ENCODE data around the gene REXO4.

DNA sequence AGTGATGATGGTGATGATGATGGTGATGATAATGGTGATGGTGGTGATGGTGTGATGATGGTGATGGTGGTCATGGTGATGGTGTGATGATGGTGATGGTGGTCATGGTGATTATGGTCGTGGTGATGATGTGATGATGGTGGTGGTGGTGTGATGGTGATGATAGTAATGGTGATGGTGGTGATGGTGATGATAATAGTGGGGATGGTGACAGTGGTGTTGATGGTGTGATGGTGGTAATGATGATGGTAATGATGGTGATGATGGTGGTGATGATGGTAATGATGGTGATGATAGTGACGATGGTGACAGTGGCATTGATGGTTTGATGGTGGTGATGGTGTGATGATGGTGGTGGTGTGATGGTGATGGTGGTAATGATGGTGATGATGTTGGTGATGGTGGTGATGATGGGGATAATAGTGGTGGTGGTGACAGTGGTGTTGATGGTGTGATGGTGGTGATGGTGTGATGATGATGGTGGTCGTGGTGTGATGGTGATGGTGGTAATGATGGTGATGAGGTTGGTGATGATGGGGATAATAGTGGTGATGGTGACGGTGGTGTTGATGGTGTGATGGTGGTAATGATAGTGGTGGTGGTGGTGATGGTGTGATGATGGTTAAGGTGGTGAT lies 35.2 kb downstream of the REXO4 start:
- no peak for TF ChIP-seq GATA2 (CRISPR knock-in tag; IDR thresholded peaks at IDR 0.05)
- TF ChIP-seq RCOR1 (IDR thresholded peaks at IDR 0.05; ENCODE audit: low read length), result no peak
- TF ChIP-seq RFX5 (IDR thresholded peaks at IDR 0.05; ENCODE audit: low read length), result no peak
- TF ChIP-seq CTCF (IDR thresholded peaks at IDR 0.05), result no peak
- TF ChIP-seq YY1 (IDR thresholded peaks at IDR 0.05; ENCODE audit: low read depth), result no peak
- TF ChIP-seq SIN3A (IDR thresholded peaks at IDR 0.05; ENCODE audit: borderline replicate concordance, low read depth, low read length), result no peak
- TF ChIP-seq, protein P1, sequence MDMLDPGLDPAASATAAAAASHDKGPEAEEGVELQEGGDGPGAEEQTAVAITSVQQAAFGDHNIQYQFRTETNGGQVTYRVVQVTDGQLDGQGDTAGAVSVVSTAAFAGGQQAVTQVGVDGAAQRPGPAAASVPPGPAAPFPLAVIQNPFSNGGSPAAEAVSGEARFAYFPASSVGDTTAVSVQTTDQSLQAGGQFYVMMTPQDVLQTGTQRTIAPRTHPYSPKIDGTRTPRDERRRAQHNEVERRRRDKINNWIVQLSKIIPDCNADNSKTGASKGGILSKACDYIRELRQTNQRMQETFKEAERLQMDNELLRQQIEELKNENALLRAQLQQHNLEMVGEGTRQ (IDR thresholded peaks at IDR 0.05; ENCODE audit: borderline replicate concordance, low read depth, low read length), result no peak
- TF ChIP-seq EZH2phosphoT487 (IDR thresholded peaks at IDR 0.05; ENCODE audit: borderline replicate concordance, low read depth), result no peak
- TF ChIP-seq, protein P2, sequence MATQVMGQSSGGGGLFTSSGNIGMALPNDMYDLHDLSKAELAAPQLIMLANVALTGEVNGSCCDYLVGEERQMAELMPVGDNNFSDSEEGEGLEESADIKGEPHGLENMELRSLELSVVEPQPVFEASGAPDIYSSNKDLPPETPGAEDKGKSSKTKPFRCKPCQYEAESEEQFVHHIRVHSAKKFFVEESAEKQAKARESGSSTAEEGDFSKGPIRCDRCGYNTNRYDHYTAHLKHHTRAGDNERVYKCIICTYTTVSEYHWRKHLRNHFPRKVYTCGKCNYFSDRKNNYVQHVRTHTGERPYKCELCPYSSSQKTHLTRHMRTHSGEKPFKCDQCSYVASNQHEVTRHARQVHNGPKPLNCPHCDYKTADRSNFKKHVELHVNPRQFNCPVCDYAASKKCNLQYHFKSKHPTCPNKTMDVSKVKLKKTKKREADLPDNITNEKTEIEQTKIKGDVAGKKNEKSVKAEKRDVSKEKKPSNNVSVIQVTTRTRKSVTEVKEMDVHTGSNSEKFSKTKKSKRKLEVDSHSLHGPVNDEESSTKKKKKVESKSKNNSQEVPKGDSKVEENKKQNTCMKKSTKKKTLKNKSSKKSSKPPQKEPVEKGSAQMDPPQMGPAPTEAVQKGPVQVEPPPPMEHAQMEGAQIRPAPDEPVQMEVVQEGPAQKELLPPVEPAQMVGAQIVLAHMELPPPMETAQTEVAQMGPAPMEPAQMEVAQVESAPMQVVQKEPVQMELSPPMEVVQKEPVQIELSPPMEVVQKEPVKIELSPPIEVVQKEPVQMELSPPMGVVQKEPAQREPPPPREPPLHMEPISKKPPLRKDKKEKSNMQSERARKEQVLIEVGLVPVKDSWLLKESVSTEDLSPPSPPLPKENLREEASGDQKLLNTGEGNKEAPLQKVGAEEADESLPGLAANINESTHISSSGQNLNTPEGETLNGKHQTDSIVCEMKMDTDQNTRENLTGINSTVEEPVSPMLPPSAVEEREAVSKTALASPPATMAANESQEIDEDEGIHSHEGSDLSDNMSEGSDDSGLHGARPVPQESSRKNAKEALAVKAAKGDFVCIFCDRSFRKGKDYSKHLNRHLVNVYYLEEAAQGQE (IDR thresholded peaks at IDR 0.05; ENCODE audit: low read depth, low read length), result no peak
- TF ChIP-seq MAX (IDR thresholded peaks at IDR 0.05; ENCODE audit: low read depth), result no peak
- no peak for TF ChIP-seq NRF1 (IDR thresholded peaks at IDR 0.05; ENCODE audit: low read depth, low read length)
- no peak for TF ChIP-seq GABPA (IDR thresholded peaks at IDR 0.05; ENCODE audit: low read depth)
- no peak for TF ChIP-seq POLR2AphosphoS5 (IDR thresholded peaks at IDR 0.05; ENCODE audit: low read depth, low read length)
